GM23248 (cell line): ENCODE data around the gene PI4KA.
"Not testable (repeated sequence)": the region's sequence is repeated elsewhere in the genome, so short reads cannot be mapped to it uniquely, and the experiment has no call there.

ENCODE experiments used
- EZH2 ChIP-seq: fragments of 200-600 bp; sonication (generic); IDR thresholded peaks from 2 replicates; pipeline ENCODE4 v1.6.1; 2018; ENCODE audit warnings: antibody characterized with exemption, mild to moderate bottlenecking; ENCODE audit not compliant: insufficient read depth, poor library complexity, severe bottlenecking
- EZH2phosphoT487 ChIP-seq: fragments of 200-600 bp; sonication (generic); IDR thresholded peaks from 2 replicates; pipeline ENCODE4 v1.6.1; 2018; ENCODE audit warnings: antibody characterized with exemption, moderate library complexity, mild to moderate bottlenecking, low read depth; ENCODE audit not compliant: insufficient read depth

GRCh38 chr22:20697481-20698113 is 161.0 kb downstream of the PI4KA start:
- not testable (repeated sequence) for TF ChIP-seq EZH2phosphoT487, EZH2
